ENCODE measurements around the gene OVCH1. TPM values are rescaled to one million over a fixed set of nuclear protein-coding genes. Genes with fewer than 3 reads are reported as not detected.
"Not testable (repeated sequence)": the region's sequence is repeated elsewhere in the genome, so short reads cannot be mapped to it uniquely, and the experiment has no call there.

Gene OVCH1
- total RNA-seq, 3 donors from 2014 or later: 0.33 to 0.64 (median 0.44) TPM

DNA sequence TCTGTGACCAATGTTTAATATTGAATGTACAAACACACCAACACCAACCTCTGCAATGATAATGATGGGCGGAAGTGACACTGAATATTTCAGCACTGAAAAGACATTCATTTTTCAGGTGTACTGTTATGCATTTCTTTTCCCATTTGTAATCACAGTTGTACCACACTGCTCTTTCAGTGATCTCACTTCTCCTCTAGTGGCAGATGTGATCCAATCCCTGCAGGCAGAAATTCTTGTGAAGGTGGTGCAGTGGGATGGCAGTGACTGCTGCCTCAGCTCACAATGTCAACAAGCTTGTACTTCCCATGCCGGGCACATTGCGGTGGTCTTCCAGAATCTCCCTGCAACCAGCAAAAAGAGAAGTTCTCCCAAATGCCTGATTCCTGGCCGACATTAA is 93.5 kb downstream of the OVCH1 start:
- no peak for DNase-seq (ENCODE audit: low spot score in 2 of 2)
- H3K27ac ChIP-seq: no peak overlapping the region
- no peaks in the 10 kb centered on the region for H3K27me3 ChIP-seq
- H3K36me3 ChIP-seq: no peaks in the 10 kb centered on the region
- no peaks in the 10 kb centered on the region for H3K9me3 ChIP-seq
- H3K4me1 ChIP-seq: no peaks in the 10 kb centered on the region
- no peak for TF ChIP-seq POLR2A (IDR thresholded peaks at IDR 0.05)
- TF ChIP-seq CTCF (IDR thresholded peaks at IDR 0.05): no peak
- no peak for TF ChIP-seq POLR2AphosphoS5 (IDR thresholded peaks at IDR 0.05)
- intact Hi-C loops (cut with DNase I; ENCODE audit: low total_unique reads): no loop called here
- no peak overlapping the region for H3K4me3 ChIP-seq

- no peaks in the 10 kb centered on the region for H3K4me1 ChIP-seq
- no peaks in the 10 kb centered on the region for H3K27me3 ChIP-seq
- H3K36me3 ChIP-seq: no peaks in the 10 kb centered on the region
- no peaks in the 10 kb centered on the region for H3K9me3 ChIP-seq
- intact Hi-C loops (cut with DNase I; ENCODE audit: low total_unique reads): no loop called here
- TF ChIP-seq CTCF (IDR thresholded peaks at IDR 0.05) (no peak), POLR2A (IDR thresholded peaks at IDR 0.05) (no peak), POLR2AphosphoS5 (IDR thresholded peaks at IDR 0.05) (no peak)
- H3K27ac ChIP-seq: no peak overlapping the region
- DNase-seq (ENCODE audit: low spot score in 2 of 2): no peak
- H3K4me3 ChIP-seq: no peak overlapping the region
Measured at GRCh38 chr12:29402437-29402836, 95.0 kb downstream of the OVCH1 start.

- Histone ChIP-seq H3K9me3 (no peaks in the 10 kb centered on the region), H3K4me1 (no peaks in the 10 kb centered on the region), H3K27ac (no peak overlapping the region), H3K27me3 (no peaks in the 10 kb centered on the region), H3K36me3 (no peaks in the 10 kb centered on the region), H3K4me3 (no peak overlapping the region)
- intact Hi-C loops (cut with DNase I; ENCODE audit: low total_unique reads): no loop called here
- TF ChIP-seq CTCF (IDR thresholded peaks at IDR 0.05): no peak
- no peak for TF ChIP-seq POLR2A (IDR thresholded peaks at IDR 0.05)
- no peak for DNase-seq (ENCODE audit: low spot score in 2 of 2)
Measured at GRCh38 chr12:29398495-29398894, 99.0 kb downstream of the OVCH1 start.

- H3K9me3 ChIP-seq: no peaks in the 10 kb centered on the region
- TF ChIP-seq POLR2AphosphoS5 (IDR thresholded peaks at IDR 0.05) (no peak), CTCF (IDR thresholded peaks at IDR 0.05) (no peak), POLR2A (IDR thresholded peaks at IDR 0.05) (no peak)
- intact Hi-C loops (cut with DNase I; ENCODE audit: low total_unique reads): no loop called here
- H3K4me3 ChIP-seq: no peak overlapping the region
- H3K27me3 ChIP-seq: no peaks in the 10 kb centered on the region
- no peaks in the 10 kb centered on the region for H3K4me1 ChIP-seq
- no peak overlapping the region for H3K27ac ChIP-seq
- H3K36me3 ChIP-seq: no peaks in the 10 kb centered on the region
- DNase-seq (ENCODE audit: low spot score in 2 of 2): no peak
Measured at GRCh38 chr12:29396774-29397173, 100.7 kb downstream of the OVCH1 start.

GRCh38 chr12:29395356-29395755 is 102.1 kb downstream of the OVCH1 start:
- no peak overlapping the region for H3K4me3 ChIP-seq
- no peak for DNase-seq (ENCODE audit: low spot score in 2 of 2)
- H3K4me1 ChIP-seq: no peaks in the 10 kb centered on the region
- no peaks in the 10 kb centered on the region for H3K36me3 ChIP-seq
- no peak overlapping the region for H3K27ac ChIP-seq
- intact Hi-C loops (cut with DNase I; ENCODE audit: low total_unique reads): no loop called here
- H3K9me3 ChIP-seq: no peaks in the 10 kb centered on the region
- H3K27me3 ChIP-seq: no peaks in the 10 kb centered on the region
- no peak for TF ChIP-seq POLR2AphosphoS5 (IDR thresholded peaks at IDR 0.05)
- no peak for TF ChIP-seq POLR2A (IDR thresholded peaks at IDR 0.05)
- TF ChIP-seq CTCF (IDR thresholded peaks at IDR 0.05): no peak

DNA sequence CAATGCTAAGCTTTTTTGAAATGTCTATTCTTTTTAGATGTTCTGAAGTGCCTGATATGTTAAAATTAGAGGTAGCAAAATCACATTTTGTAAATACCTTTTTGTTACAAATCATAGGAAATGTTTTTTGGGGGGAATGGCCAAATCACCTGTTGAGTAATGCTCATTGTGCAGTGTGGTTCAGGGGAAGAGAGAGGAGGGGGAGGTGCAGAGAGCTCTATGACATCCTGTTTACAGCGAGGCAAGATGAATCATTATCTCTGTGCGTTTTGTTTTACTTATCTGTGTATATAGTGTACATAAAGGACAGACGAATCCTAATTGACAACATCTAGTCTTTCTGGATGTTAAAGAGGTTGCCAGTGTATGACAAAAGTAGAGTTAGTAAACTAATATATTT is 107.1 kb downstream of the OVCH1 start:
- intact Hi-C loops (cut with DNase I; ENCODE audit: low total_unique reads); H3K9me3 ChIP-seq; H3K4me3 ChIP-seq; H3K27me3 ChIP-seq; H3K27ac ChIP-seq; DNase-seq (ENCODE audit: low spot score in 2 of 2); H3K4me1 ChIP-seq; H3K36me3 ChIP-seq: not testable (repeated sequence)
